Hepatocyte (in vitro differentiated cells): ENCODE results near the gene CHST10.

ENCODE experiments used
- CTCF ChIP-seq: fragments of 200-600 bp; sonication (generic); IDR thresholded peaks from 2 replicates; pipeline ENCODE4 v1.5.1; 2016; ENCODE audit warnings: antibody characterized with exemption, mild to moderate bottlenecking; ENCODE audit not compliant: poor library complexity
- EZH2phosphoT487 ChIP-seq: fragments of 200-600 bp; sonication (generic); IDR thresholded peaks from one replicate; pipeline ENCODE4 v1.6.1; 2018; ENCODE audit warnings: antibody characterized with exemption, mild to moderate bottlenecking, low read depth, moderate library complexity; ENCODE audit not compliant: unreplicated experiment, severe bottlenecking

- TF ChIP-seq CTCF = no peak
- no peak for TF ChIP-seq EZH2phosphoT487
Observed at GRCh38 chr2:100423631-100424030, 6.2 kb upstream of the CHST10 start.
